GM12892 (cell line): ENCODE results near the gene TGFB2.
"Not testable (repeated sequence)": the region's sequence is repeated elsewhere in the genome, so short reads cannot be mapped to it uniquely, and the experiment has no call there.

Experiments used
- DNase-seq: peaks from one replicate; pipeline ENCODE4 v3.0.0; 2011; ENCODE audit not compliant: insufficient read length
- FAIRE-seq: peaks from 2 replicates; lab custom pipeline; 2011; peaks lifted over from hg19 to GRCh38; lab: Jason Lieb, UNC
- POLR2A ChIP-seq: IDR thresholded peaks from 2 replicates; pipeline ENCODE4 v1.6.1; 2011; ENCODE audit warnings: low read depth, low read length, control low read depth
- POLR2AphosphoS5 ChIP-seq: IDR thresholded peaks from 2 replicates; pipeline ENCODE4 v1.6.1; 2011; ENCODE audit warnings: low read depth, low read length, control low read depth
- TAF1 ChIP-seq: IDR thresholded peaks from 2 replicates; pipeline ENCODE4 v1.6.1; 2011; ENCODE audit warnings: low read depth, mild to moderate bottlenecking, control low read depth, low read length, borderline replicate concordance

TGFB2 gene

GRCh38 chr1:218305472-218306064 lies 39.6 kb upstream of the TGFB2 start:
- TF ChIP-seq TAF1 (no peak), POLR2A (no peak), POLR2AphosphoS5 (no peak)
- DNase-seq: no peak
- no peak for FAIRE-seq

GRCh38 chr1:218312509-218312908 lies 32.6 kb upstream of the TGFB2 start:
- no peak for TF ChIP-seq TAF1
- no peak for TF ChIP-seq POLR2A
- TF ChIP-seq POLR2AphosphoS5: no peak
- no peak for FAIRE-seq
- no peak for DNase-seq

GRCh38 chr1:218314316-218314715 lies 30.8 kb upstream of the TGFB2 start:
- no peak for FAIRE-seq
- TF ChIP-seq POLR2A (no peak), TAF1 (no peak), POLR2AphosphoS5 (no peak)

GRCh38 chr1:218315638-218316037 lies 29.5 kb upstream of the TGFB2 start:
- no peak for DNase-seq
- TF ChIP-seq POLR2A (no peak), POLR2AphosphoS5 (no peak), TAF1 (no peak)
- no peak for FAIRE-seq

More at GRCh38 chr1:218314316-218314715, 30.8 kb upstream of the TGFB2 start:
- no peak for DNase-seq

GRCh38 chr1:218317061-218317460 lies 28.1 kb upstream of the TGFB2 start:
- no peak for DNase-seq
- TF ChIP-seq POLR2A (no peak), POLR2AphosphoS5 (no peak), TAF1 (no peak)
- no peak for FAIRE-seq

GRCh38 chr1:218320182-218320581 lies 25.0 kb upstream of the TGFB2 start:
- DNase-seq, FAIRE-seq: not testable (repeated sequence)

- DNase-seq: no peak
- FAIRE-seq: no peak
Measured at GRCh38 chr1:218322762-218323161, 22.4 kb upstream of the TGFB2 start.

GRCh38 chr1:218323568-218324225 lies 21.4 kb upstream of the TGFB2 start:
- DNase-seq: no peak
- no peak for FAIRE-seq
- no peak for TF ChIP-seq POLR2A
- TF ChIP-seq TAF1: no peak
- TF ChIP-seq POLR2AphosphoS5: no peak

More at GRCh38 chr1:218322762-218323161, 22.4 kb upstream of the TGFB2 start:
- no peak for TF ChIP-seq TAF1
- TF ChIP-seq POLR2A: no peak
- no peak for TF ChIP-seq POLR2AphosphoS5

GRCh38 chr1:218324226-218324580 lies 20.9 kb upstream of the TGFB2 start:
- TF ChIP-seq POLR2AphosphoS5 (no peak), TAF1 (no peak), POLR2A (no peak)
- DNase-seq: no peak
- no peak for FAIRE-seq

GRCh38 chr1:218328769-218329168 lies 16.4 kb upstream of the TGFB2 start:
- TF ChIP-seq POLR2AphosphoS5 (no peak), TAF1 (no peak), POLR2A (no peak)
- DNase-seq: no peak
- no peak for FAIRE-seq

GRCh38 chr1:218330043-218330623 lies 15.0 kb upstream of the TGFB2 start:
- peak; percentile 65 for FAIRE-seq
- no peak for DNase-seq
- TF ChIP-seq POLR2A (no peak), TAF1 (no peak), POLR2AphosphoS5 (no peak)

GRCh38 chr1:218332416-218332815 lies 12.7 kb upstream of the TGFB2 start:
- DNase-seq (no peak), FAIRE-seq (no peak)
- no peak for TF ChIP-seq TAF1
- TF ChIP-seq POLR2AphosphoS5: no peak
- no peak for TF ChIP-seq POLR2A
